Ascending aorta (tissue), 2 donors: ENCODE results near the gene ZNF746. TPM values are rescaled to one million over a fixed set of nuclear protein-coding genes. Genes with fewer than 3 reads are reported as not detected.

Experiments
- DNase-seq, 2 donors: peaks; one replicate each; pipeline ENCODE4 v3.0.0-alpha.2; 2019; ENCODE audit warnings: low spot score in 2 of 2
- H3K27ac ChIP-seq, 2 donors: fragments of 200-600 bp; sonication (generic); one replicate each; pipeline ENCODE4 v1.5.1; 2016 to 2017; ENCODE audit warnings: mild to moderate bottlenecking in 1 of 2
- H3K27me3 ChIP-seq: fragments of 200-600 bp; sonication (generic); one replicate; pipeline ENCODE4 v1.5.1; 2017
- H3K36me3 ChIP-seq, 2 donors: fragments of 200-600 bp; sonication (generic); one replicate each; pipeline ENCODE4 v1.5.1; 2016
- H3K4me1 ChIP-seq, 2 donors: fragments of 200-600 bp; sonication (generic); one replicate each; pipeline ENCODE4 v1.5.1; 2016 to 2017; ENCODE audit warnings: mild to moderate bottlenecking in 1 of 2
- H3K4me3 ChIP-seq, 2 donors: fragments of 200-600 bp; sonication (generic); one replicate each; pipeline ENCODE4 v1.5.1; 2016 to 2017; ENCODE audit warnings: mild to moderate bottlenecking in 1 of 2
- H3K9me3 ChIP-seq, 2 donors: fragments of 200-600 bp; sonication (generic); one replicate each; pipeline ENCODE4 v1.5.1; 2016
- CTCF ChIP-seq, 3 experiments: fragments of 200-600 bp in 2 of 3; fragments of 450-650 bp in 1 of 3; sonication (generic) in 2 of 3; IDR thresholded peaks; one replicate each; pipeline ENCODE4 v1.5.1; 2016 to 2019; ENCODE audit warnings: antibody characterized with exemption in 3 of 3, mild to moderate bottlenecking in 1 of 3, moderate library complexity in 1 of 3
- intact Hi-C: fragments of 100-400 bp; cut with DNase I; formaldehyde crosslinking; loops from one replicate; pipeline ENCODE4 v1.15.1; 2023
- total RNA-seq: library from RNA; depleted of rRNA; stranded (reverse); fragments of >200 nt; gene quantifications from one replicate; pipeline ENCODE4 v1.1.0, GENCODE V29; 2016

Gene ZNF746
- total RNA-seq = 27.5 TPM

GRCh38 chr7:149497467-149498261, at the start of gene ZNF746:
ZNF746 (minus strand) TSS chr7:149497809; CDS start chr7:149497536, 273 bp downstream.
- Histone ChIP-seq H3K27me3 (no peaks in the 10 kb centered on the region), H3K36me3 (peaks cover 14 to 17% of the 10 kb centered on the region in 2 donors), H3K27ac (peak within 1 kb of the TSS; percentile 87 to 89), H3K9me3 (no peaks in the 10 kb centered on the region), H3K4me3 (peak within 1 kb of the TSS; percentile 84 to 92), H3K4me1 (peaks cover 6 to 11% of the 10 kb centered on the region in 2 donors)
- peak; percentile 28 to 88 for DNase-seq
- intact Hi-C loops = loop anchor here (1.0 to 10.0 kb wide), 8 partner anchors 37 to 340 kb away; partner anchors contain the start of genes ZNF212, ZNF777, ZNF783 and ZNF862
- TF ChIP-seq CTCF (IDR thresholded peaks at IDR 0.05) = peak in 2 of 3 experiments; percentile 38 to 77

- Histone ChIP-seq H3K36me3 (peaks cover 44 to 50% of the 10 kb centered on the region in 2 donors), H3K4me1 (no peaks in the 10 kb centered on the region), H3K27me3 (no peaks in the 10 kb centered on the region), H3K27ac (no peak overlapping the region), H3K4me3 (no peak overlapping the region), H3K9me3 (no peaks in the 10 kb centered on the region)
- no peak for DNase-seq
- no peak for TF ChIP-seq CTCF (IDR thresholded peaks at IDR 0.05)
- intact Hi-C loops = no loop called here
Observed at GRCh38 chr7:149547126-149547525, 49.5 kb upstream of the ZNF746 start.

- no peak for DNase-seq
- Histone ChIP-seq H3K27ac (no peak overlapping the region), H3K27me3 (no peaks in the 10 kb centered on the region), H3K4me1 (no peaks in the 10 kb centered on the region), H3K36me3 (peaks cover 36 to 42% of the 10 kb centered on the region in 2 donors), H3K4me3 (no peak overlapping the region), H3K9me3 (peaks cover 3 to 5% of the 10 kb centered on the region in 2 donors)
- intact Hi-C loops = no loop called here
- no peak for TF ChIP-seq CTCF (IDR thresholded peaks at IDR 0.05)
Observed at GRCh38 chr7:149546331-149546730, 48.7 kb upstream of the ZNF746 start.

GRCh38 chr7:149544028-149544427, 46.4 kb upstream of the ZNF746 start:
- peaks cover 4 to 9% of the 10 kb centered on the region in 2 donors for H3K9me3 ChIP-seq
- no peak for TF ChIP-seq CTCF (IDR thresholded peaks at IDR 0.05)
- H3K4me1 ChIP-seq = no peaks in the 10 kb centered on the region
- intact Hi-C loops = no loop called here
- peaks cover 20 to 24% of the 10 kb centered on the region in 2 donors for H3K36me3 ChIP-seq
- no peak for DNase-seq
- H3K4me3 ChIP-seq = no peak overlapping the region
- H3K27ac ChIP-seq = no peak overlapping the region
- no peaks in the 10 kb centered on the region for H3K27me3 ChIP-seq

GRCh38 chr7:149532654-149533053, 35.0 kb upstream of the ZNF746 start:
- no peak overlapping the region for H3K27ac ChIP-seq
- H3K9me3 ChIP-seq = peaks cover 30 to 52% of the 10 kb centered on the region in 2 donors
- DNase-seq = no peak
- TF ChIP-seq CTCF (IDR thresholded peaks at IDR 0.05) = no peak
- intact Hi-C loops = no loop called here
- no peaks in the 10 kb centered on the region for H3K27me3 ChIP-seq
- no peak overlapping the region for H3K4me3 ChIP-seq
- no peaks in the 10 kb centered on the region for H3K4me1 ChIP-seq
- H3K36me3 ChIP-seq = no peaks in the 10 kb centered on the region
